Activated CD4-positive, alpha-beta T cell treated with anti-CD3 and anti-CD28 coated beads, Interleukin-2, Interleukin-4, amounts not matched to agents 100 ng/mL and 50 ng/mL, durations not matched to agents 16 hours and 8 hours (primary cell): ENCODE data around the gene STK39.

Experiments
- DNase-seq: peaks from one replicate; pipeline ENCODE4 v3.0.0-alpha.2; 2020; ENCODE audit warnings: low spot score

STK39 gene

DNA sequence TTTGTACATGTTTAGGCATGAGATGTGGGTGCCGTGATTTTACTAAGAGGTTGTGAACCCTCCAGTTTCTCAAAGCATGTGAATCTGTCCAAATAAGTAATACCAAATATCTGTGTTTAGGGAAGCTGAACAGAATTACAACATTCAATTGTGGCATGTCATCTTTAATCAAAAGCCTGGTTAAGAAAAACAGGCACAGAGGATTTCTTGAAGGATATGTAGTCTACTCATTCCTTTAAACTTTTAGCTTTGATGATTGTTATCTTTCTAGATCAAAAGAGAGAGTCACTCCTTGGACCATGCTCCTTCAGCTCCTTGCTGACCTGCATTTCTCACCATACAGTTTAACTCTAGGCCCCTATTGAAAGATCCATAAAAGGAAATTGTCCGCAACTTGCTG is 296.8 kb downstream of the STK39 start:
- no peak for DNase-seq

DNA sequence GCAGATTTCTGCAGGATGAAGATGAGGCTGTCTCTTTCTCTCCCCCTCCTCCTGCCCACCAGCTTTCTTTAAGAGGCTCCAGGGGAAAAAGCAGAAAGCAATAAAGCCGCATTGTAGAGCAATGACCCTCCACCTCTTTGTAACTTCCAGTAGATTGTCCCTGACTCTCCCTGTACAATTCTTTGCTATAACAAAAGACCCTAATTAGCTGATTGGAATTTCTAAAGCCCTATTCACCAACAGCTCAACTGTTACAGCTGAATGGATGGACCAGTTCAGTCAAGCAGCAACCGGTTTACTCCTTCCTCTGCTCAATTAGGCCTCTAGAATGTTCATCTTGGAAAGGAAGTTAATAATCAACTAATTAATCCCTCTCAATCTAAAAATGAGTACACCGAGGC is 301.0 kb downstream of the STK39 start:
- no peak for DNase-seq

DNA sequence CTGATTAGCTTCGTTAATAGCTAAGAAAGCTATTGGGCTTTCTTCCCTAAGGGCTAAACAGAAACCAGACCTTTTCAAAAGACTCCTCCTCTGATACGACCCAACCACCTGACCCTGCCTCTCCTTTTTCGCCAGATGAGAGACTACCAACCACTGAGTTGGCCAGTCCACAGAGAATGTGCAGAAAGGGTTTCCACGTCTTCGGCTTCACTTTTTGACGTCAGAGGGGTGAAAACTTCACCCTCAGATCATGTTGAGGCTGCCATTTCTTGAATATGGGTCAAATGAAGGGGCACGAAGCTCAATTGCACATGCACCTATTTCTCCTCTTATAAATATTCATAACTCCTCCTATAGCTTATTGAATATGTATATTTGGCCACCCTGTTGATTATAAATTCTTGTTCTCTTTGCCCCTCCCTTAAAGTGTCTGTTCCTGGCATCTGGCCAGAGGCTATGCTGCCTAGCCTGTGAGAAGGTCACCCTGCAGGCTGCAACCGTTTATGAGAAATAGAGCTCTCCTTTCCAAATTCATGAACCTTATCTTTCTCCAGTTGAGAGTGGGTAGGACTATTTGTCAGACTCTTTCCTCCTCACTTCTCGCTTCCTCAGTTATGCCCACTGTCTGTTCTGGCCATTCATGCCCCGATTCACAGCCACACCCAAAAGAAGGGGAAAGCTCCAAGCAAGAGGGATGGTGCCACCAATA is 301.6 kb downstream of the STK39 start:
- no peak for DNase-seq

DNA sequence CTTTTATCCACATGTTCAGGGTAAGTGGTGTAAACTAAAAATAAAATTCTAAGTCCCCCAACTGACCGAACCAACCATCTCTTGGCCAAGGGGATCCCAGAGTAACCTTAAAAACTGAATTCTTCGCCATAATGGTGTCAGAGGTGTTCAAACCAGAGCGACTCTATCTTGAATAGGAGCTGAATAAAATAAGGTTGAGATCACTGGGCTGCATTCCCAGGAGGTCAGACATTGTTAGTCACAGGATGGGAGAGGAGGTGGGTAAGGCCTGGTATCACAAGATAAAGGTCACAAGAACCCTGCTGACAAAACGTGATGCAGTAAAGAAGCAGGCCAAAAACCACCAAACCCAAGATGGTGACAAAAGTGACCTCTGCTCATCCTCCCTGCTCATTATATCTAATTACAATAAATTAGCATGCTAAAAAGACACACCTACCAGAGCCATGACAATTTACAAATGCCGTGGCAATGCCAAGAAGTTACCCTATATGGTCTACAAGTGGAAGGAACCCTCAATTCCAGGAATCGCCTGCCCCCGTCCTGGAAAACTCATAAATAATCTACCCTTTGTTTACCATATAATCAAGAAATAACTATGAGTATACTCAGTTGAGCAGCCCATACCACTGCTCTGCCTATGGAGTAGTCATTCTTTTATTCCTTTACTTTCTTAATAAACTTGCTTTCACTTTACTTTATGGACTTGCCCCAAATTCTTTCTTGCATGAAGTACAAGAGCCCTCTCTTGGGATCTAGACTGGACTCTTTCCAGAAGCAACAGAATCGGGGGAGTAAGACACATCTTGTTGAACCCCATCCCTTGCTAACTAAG is 302.4 kb downstream of the STK39 start:
- no peak for DNase-seq

DNA sequence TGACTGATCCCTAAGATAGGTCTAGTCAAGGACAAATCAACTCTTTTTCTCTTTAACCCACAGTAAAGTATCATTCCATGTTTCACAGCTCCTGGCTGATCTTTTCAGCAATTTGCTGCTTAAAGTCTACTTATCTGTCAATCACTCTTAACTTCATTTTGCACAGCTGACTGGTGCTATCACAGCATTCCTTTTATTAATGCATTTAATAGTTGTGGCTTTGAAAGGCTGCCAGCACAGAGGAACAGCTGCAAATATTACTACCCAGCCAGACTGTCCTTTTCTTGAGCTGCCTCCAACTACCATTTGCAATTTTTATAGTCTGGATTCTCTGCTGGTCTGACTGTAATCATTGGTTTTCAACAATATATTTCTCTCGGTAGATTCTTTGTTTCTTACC is 303.5 kb downstream of the STK39 start:
- DNase-seq: no peak

DNA sequence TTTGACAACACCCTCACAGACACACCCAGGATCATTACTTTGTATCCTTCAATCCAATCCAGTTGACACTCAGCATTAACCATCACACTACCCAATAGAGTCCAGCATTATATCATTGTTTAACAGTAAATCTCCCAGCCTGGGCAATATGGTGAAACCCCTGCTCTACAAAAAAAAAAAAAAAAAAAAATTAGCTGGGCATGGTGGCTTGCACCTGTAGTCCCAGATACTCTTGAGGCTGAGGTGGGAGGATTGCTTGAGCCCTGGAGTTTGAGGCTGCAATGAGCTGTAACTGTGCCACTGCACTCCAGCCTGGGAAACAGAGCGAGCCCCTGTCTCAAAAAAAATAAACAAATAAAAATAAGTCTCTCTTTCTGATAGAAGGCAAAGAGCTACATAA is 304.0 kb downstream of the STK39 start:
- DNase-seq: no peak

DNA sequence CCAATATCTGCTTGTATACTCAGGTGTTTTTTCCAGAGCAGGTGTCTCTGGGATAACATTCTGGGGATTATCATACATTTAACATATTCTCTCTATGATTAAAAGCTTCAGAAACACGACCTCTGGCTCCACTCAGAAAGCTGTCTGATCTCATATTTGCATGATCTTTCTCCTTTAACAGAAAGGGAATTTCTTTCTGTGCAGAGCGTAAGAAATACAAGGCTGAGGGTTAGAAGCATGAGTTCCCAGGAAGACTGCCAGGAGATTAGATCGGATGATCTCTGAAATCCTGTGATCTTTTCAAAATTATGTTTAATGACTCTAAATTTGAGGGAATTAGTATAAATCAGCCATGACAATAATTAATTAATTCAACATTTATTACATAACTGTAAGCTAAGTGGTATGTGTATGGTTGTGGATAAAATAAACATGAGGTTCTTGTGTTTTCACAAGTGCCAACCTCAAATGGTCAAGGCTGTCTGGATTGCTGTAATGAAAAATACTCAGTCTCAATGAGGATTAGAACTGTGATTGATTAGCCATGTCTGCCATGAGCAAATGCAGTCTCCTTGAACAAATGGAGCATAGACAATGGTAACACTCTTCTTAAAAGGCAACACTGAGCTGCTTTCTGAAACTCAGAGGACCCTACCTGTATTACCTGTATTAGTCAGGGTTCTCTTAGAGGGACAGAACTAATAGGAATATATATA is 304.9 kb downstream of the STK39 start:
- no peak for DNase-seq

- DNase-seq: no peak
Measured at GRCh38 chr2:167941604-167942003, 305.8 kb downstream of the STK39 start.

DNA sequence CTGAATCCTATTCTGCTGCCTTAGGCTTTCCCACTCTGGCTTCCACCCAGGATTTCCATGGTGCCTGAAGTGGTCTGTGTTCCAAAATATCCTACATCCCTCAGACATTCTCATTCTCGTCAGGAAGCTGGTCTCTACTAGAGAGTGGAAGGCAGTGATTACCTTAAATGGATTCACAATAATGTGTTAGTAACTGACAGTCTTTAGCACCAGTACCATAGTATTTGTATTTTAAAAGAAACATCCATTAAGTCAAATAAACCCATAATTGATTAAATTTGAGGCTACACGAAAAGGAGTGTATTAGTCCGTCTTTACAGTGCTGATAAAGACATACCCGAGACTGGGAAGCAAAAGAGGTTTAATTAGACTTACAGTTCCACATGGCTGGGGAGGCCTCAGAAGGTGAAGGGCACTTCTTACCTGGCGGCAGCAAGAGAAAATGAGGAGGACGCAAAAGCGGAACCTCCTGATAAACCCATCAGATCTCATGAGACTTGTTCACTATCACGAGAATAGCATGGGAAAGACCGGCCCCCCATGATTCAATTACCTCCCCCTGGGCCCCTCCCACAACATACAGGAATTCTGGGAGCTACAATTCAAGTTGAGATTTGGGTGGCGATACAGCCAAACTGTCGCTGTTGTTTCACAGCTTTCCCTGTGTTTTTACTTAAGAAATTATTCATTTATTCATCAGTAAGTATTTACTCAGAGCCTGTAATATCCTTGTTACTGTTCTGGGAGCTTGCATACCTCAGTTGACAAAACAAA is 306.5 kb downstream of the STK39 start:
- no peak for DNase-seq

DNA sequence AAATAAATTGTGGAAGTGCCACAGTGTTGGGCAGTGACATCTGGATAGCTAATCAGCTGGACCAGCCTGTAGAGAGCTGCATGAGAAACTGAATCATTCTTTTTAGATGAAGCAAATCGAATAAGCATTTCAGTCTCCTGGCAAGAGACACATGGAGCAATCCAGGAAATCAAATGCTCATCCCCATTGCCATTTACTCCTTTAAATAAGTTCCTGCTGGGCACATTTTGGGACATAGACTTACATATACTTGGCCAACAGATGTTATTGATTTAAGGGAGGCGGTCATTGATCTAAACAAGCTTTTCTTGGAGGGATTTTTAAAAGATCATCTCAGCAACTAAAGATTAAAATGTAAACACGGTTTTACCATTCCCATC is 307.1 kb downstream of the STK39 start:
- DNase-seq: no peak

GRCh38 chr2:167939514-167940345 is 307.7 kb downstream of the STK39 start:
- no peak for DNase-seq

- no peak for DNase-seq
Measured at GRCh38 chr2:167937403-167937802, 310.0 kb downstream of the STK39 start.

- DNase-seq: no peak
Measured at GRCh38 chr2:167935803-167936110, 311.6 kb downstream of the STK39 start.

GRCh38 chr2:167933097-167933814 is 314.1 kb downstream of the STK39 start:
- DNase-seq: no peak

GRCh38 chr2:167932123-167932693 is 315.2 kb downstream of the STK39 start:
- DNase-seq: no peak

GRCh38 chr2:167929484-167929883 is 317.9 kb downstream of the STK39 start:
- DNase-seq: no peak

- DNase-seq: no peak
Measured at GRCh38 chr2:167928434-167928833, 319.0 kb downstream of the STK39 start.

- DNase-seq: no peak
Measured at GRCh38 chr2:167925758-167926157, 321.6 kb downstream of the STK39 start.

DNA sequence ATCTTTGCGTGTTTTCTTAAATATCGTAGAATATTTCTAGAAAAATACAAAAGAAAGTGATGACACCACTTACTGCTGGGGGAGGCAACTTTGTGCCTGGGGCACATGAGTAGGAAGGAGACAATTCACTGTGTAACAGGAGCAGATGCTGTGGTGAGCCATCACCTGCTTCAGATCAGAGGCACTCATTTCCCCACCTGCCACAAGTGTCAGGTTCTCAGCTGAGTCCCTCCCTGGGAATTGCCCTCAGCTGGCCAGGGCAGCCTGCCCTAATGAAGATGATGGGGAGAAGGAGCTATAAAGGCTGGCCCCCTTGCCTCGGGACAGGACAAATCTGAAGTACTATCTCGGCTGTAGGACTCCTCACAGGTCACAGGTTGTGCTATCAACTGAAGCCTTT is 322.8 kb downstream of the STK39 start:
- DNase-seq: no peak

GRCh38 chr2:167916756-167917155 is 330.6 kb downstream of the STK39 start:
- no peak for DNase-seq
